ENCODE measurements around the gene CETN2. TPM values are rescaled to one million over a fixed set of nuclear protein-coding genes. Genes with fewer than 3 reads are reported as not detected.

Gene CETN2
- total RNA-seq, 1 experiment from 2014 or later = 24.6 TPM

- H3K79me1 ChIP-seq (ENCODE audit: insufficient read depth, low read depth, low read length, poor library complexity, severe bottlenecking) = no peaks in the 10 kb centered on the region
- no CpG with 5 or more reads among the region's 2 CpGs for WGBS (ENCODE audit: extremely low coverage, insufficient read length, low lambda C conversion rate)
- H3K14ac ChIP-seq (ENCODE audit: insufficient read depth, low read length) = no peak overlapping the region
These were observed 11.3 kb downstream of the CETN2 start for GRCh38 chrX:152819266-152819665.

More at GRCh38 chrX:152819266-152819665, 11.3 kb downstream of the CETN2 start:
- Histone ChIP-seq H3T11ph (ENCODE audit: low read length) (no peak overlapping the region), H2BK20ac (ENCODE audit: low read depth, low read length, poor library complexity, severe bottlenecking) (no peak overlapping the region), H4K91ac (ENCODE audit: insufficient read length, low read depth, low read length) (no peak overlapping the region), H3K27me3 (ENCODE audit: insufficient read depth, low read length) (no peaks in the 10 kb centered on the region), H3K4ac (ENCODE audit: low read depth, low read length) (no peak overlapping the region), H3K4me2 (ENCODE audit: insufficient read depth, insufficient read length, low read length) (no peak overlapping the region), H3K18ac (ENCODE audit: insufficient read length, low read depth, low read length) (no peak overlapping the region), H2BK5ac (ENCODE audit: insufficient read length, low read length) (no peak overlapping the region), H3K4me1 (ENCODE audit: insufficient read depth, low read length) (no peaks in the 10 kb centered on the region), H2AFZ (ENCODE audit: low read length) (no peak overlapping the region), H4K5ac (ENCODE audit: insufficient read length, low read depth, low read length) (no peak overlapping the region), H3K23me2 (ENCODE audit: insufficient read length, low read depth, low read length, poor library complexity, severe bottlenecking) (no peaks in the 10 kb centered on the region), H4K8ac (replicated peaks; ENCODE audit: insufficient read length, low read depth, low read length) (no peak overlapping the region), H3K79me2 (ENCODE audit: insufficient read depth, low read length) (no peaks in the 10 kb centered on the region), H2AK5ac (ENCODE audit: insufficient read length, low read length) (no peak overlapping the region), H3K9me3 (ENCODE audit: control insufficient read depth, low read depth, low read length) (peaks cover 46% of the 10 kb centered on the region), H4K20me1 (ENCODE audit: control insufficient read depth, insufficient read depth, insufficient read length) (peaks cover 3% of the 10 kb centered on the region), H3K27ac (ENCODE audit: insufficient read length, low read depth, low read length) (no peak overlapping the region), H2BK15ac (ENCODE audit: low read depth, low read length) (no peak overlapping the region), H3K56ac (ENCODE audit: insufficient read length, low read depth, low read length) (no peak overlapping the region), H3K9ac (ENCODE audit: extremely low read depth, insufficient read length, low read length) (no peak overlapping the region), H3K23ac (ENCODE audit: insufficient read length, low read depth, low read length) (no peak overlapping the region), H2BK120ac (ENCODE audit: low read depth, low read length, poor library complexity, severe bottlenecking) (no peak overlapping the region), H2BK12ac (ENCODE audit: insufficient read length, low read depth, low read length) (no peak overlapping the region)
- TF ChIP-seq CTCF (conservative IDR thresholded peaks at IDR 0.05) = no peak
- Mint-ChIP-seq H3K27me3 (ENCODE audit: low read depth) (peaks cover 2% of the 10 kb centered on the region; the same call in 1 of the 2 replicates), H3K9me3 (peaks cover 34 to 60% of the 10 kb centered on the region in 2 experiments), H3K36me3 (ENCODE audit: insufficient read depth in 1 of 3, low read depth in 3 of 3) (peaks cover 0 to 2% (median 0%) of the 10 kb centered on the region in 3 experiments; a peak in 2 of 7 replicates), H3K27ac (no peak overlapping the region), H3K4me3 (no peak overlapping the region), H3K4me1 (peaks cover 6 to 11% of the 10 kb centered on the region in 2 experiments)
- no peak for DNase-seq
